ENCODE data around the gene PLCB4.
A peak's percentile ranks its signal among the peaks of the same experiment; 100 is the strongest.

PLCB4 gene

GRCh38 chr20:9134346-9134745, 65.5 kb downstream of the PLCB4 start:
- DNase-seq (no peak), ATAC-seq (no peak)
- Mint-ChIP-seq H3K36me3 (ENCODE audit: low read depth) (no peaks in the 10 kb centered on the region), H3K27me3 (no peaks in the 10 kb centered on the region), H3K4me3 (no peak overlapping the region), H3K4me1 (no peaks in the 10 kb centered on the region), H3K27ac (no peak overlapping the region), H3K9me3 (peaks cover 7% of the 10 kb centered on the region)

DNA sequence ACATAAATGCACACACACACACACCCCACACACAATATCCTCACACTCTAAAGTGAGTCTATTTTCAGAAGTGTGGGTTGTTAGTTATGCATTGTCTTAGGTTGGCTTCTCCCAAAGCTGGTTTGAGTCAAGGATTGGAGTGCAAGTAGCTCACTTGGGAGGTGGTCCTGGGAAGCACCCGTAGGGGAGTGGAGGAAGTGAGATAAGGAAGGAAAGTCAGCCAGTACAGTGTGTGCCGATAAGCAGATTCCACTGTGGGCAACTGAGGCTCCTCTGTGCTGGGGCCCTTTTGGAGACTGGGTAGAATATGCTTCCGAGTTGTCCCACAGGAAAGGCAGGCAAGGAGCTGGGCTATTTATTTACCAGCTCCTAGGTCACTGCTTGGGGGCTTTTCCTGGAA, 67.2 kb downstream of the PLCB4 start:
- Mint-ChIP-seq H3K9me3 (peaks cover 5% of the 10 kb centered on the region), H3K27me3 (no peaks in the 10 kb centered on the region), H3K4me3 (no peak overlapping the region), H3K27ac (no peak overlapping the region), H3K4me1 (no peaks in the 10 kb centered on the region), H3K36me3 (ENCODE audit: low read depth) (no peaks in the 10 kb centered on the region)
- no peak for DNase-seq
- no peak for ATAC-seq

- Mint-ChIP-seq H3K36me3 (ENCODE audit: low read depth) (no peaks in the 10 kb centered on the region), H3K4me3 (no peak overlapping the region), H3K27me3 (no peaks in the 10 kb centered on the region), H3K27ac (no peak overlapping the region), H3K4me1 (no peaks in the 10 kb centered on the region), H3K9me3 (peaks cover 6% of the 10 kb centered on the region)
- DNase-seq (no peak), ATAC-seq (no peak)
These were observed 68.1 kb downstream of the PLCB4 start for GRCh38 chr20:9137001-9137400.

- DNase-seq (no peak), ATAC-seq (no peak)
- Mint-ChIP-seq H3K27ac (no peak overlapping the region), H3K27me3 (no peaks in the 10 kb centered on the region), H3K4me3 (no peak overlapping the region), H3K36me3 (ENCODE audit: low read depth) (no peaks in the 10 kb centered on the region), H3K4me1 (no peaks in the 10 kb centered on the region), H3K9me3 (peaks cover 8% of the 10 kb centered on the region)
These were observed 70.4 kb downstream of the PLCB4 start for GRCh38 chr20:9139106-9139833.

GRCh38 chr20:9140162-9140760, 71.4 kb downstream of the PLCB4 start:
- H3K27me3 Mint-ChIP-seq: no peaks in the 10 kb centered on the region
- ATAC-seq (no peak), DNase-seq (no peak)
- no peaks in the 10 kb centered on the region for H3K4me1 Mint-ChIP-seq
- no peaks in the 10 kb centered on the region for H3K36me3 Mint-ChIP-seq (ENCODE audit: low read depth)
- H3K4me3 Mint-ChIP-seq: no peak overlapping the region
- H3K27ac Mint-ChIP-seq: no peak overlapping the region
- H3K9me3 Mint-ChIP-seq: peaks cover 8% of the 10 kb centered on the region

GRCh38 chr20:9141070-9141469, 72.2 kb downstream of the PLCB4 start:
- Mint-ChIP-seq H3K4me1 (peaks cover 2% of the 10 kb centered on the region), H3K27ac (no peak overlapping the region), H3K4me3 (no peak overlapping the region), H3K27me3 (no peaks in the 10 kb centered on the region), H3K9me3 (peaks cover 8% of the 10 kb centered on the region), H3K36me3 (ENCODE audit: low read depth) (no peaks in the 10 kb centered on the region)
- ATAC-seq (no peak), DNase-seq (no peak)

DNA sequence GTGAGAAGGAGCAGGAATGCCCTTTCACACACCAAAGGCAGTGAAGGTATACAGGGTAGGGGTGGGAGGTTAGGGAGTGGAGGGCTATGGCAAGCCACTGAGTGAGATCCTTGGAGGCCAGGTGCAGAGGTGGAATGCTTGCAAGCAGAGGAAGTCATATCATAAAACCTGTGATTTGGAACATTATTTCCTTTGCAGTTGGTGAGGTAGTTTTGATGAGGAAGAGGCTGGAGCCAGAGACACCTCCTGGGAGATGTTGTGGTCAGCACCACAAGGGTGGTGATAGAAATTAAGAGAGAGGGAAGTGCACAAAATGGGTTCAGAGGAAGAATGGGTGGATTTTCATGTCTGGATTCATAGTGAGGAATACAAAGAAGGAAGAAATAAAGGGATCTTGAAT, 73.0 kb downstream of the PLCB4 start:
- Mint-ChIP-seq H3K27me3 (no peaks in the 10 kb centered on the region), H3K4me3 (no peak overlapping the region), H3K4me1 (peaks cover 2% of the 10 kb centered on the region), H3K9me3 (peaks cover 8% of the 10 kb centered on the region), H3K27ac (no peak overlapping the region), H3K36me3 (ENCODE audit: low read depth) (no peaks in the 10 kb centered on the region)
- no peak for ATAC-seq
- no peak for DNase-seq

DNA sequence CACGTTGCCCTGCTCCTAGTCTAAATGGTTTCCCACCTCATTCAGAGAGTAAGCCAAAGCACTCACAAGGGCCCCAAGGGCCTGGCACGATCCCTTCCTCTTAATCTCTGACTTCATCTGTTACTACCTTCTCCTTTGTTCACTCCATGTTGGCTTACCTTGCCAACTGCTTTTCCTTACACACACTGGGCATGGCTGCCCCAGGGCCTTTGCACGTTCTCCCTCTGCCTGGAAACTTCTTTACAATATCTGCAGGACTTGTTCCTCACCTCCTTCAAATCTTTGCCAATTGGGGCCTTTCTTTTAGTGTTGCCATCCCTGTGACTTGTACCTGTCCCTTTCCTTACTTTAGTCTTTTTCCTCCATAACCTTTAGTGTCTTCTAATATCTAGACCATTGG, 73.9 kb downstream of the PLCB4 start:
- Mint-ChIP-seq H3K4me3 (no peak overlapping the region), H3K27ac (no peak overlapping the region), H3K4me1 (peaks cover 2% of the 10 kb centered on the region), H3K36me3 (ENCODE audit: low read depth) (no peaks in the 10 kb centered on the region), H3K9me3 (peaks cover 8% of the 10 kb centered on the region), H3K27me3 (no peaks in the 10 kb centered on the region)
- DNase-seq (no peak), ATAC-seq (no peak)

DNA sequence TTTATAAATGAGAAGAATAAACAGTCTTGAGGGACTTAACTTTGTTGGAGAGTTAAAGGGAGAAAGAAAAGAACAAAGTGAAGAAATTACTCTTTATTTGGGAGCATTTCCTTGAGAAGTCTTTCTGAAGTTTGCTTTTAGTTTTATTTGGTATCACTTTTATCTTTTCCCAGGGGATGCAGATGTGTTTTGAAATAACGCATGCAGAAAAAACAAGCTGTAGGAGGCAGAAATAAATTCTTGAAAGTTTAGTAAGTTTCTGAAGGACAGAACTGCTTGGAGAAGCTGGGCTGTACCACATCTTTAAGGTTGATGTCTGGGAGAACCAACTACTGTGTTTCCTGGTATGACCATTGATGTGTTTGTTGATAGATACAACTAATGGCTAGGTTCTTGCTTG, 75.0 kb downstream of the PLCB4 start:
- ATAC-seq (no peak), DNase-seq (no peak)
- Mint-ChIP-seq H3K36me3 (ENCODE audit: low read depth) (no peaks in the 10 kb centered on the region), H3K9me3 (peaks cover 8% of the 10 kb centered on the region), H3K4me1 (peaks cover 2% of the 10 kb centered on the region), H3K4me3 (no peak overlapping the region), H3K27ac (peak overlapping the region; percentile 15), H3K27me3 (no peaks in the 10 kb centered on the region)

GRCh38 chr20:9144643-9145042, 75.8 kb downstream of the PLCB4 start:
- Mint-ChIP-seq H3K27ac (no peak overlapping the region), H3K4me3 (no peak overlapping the region), H3K4me1 (peaks cover 2% of the 10 kb centered on the region), H3K36me3 (ENCODE audit: low read depth) (no peaks in the 10 kb centered on the region), H3K27me3 (no peaks in the 10 kb centered on the region), H3K9me3 (peaks cover 8% of the 10 kb centered on the region)
- DNase-seq (no peak), ATAC-seq (no peak)

- H3K4me3 Mint-ChIP-seq: no peak overlapping the region
- no peak for ATAC-seq
- DNase-seq: no peak
- no peaks in the 10 kb centered on the region for H3K36me3 Mint-ChIP-seq (ENCODE audit: low read depth)
- H3K4me1 Mint-ChIP-seq: peaks cover 2% of the 10 kb centered on the region
- H3K27me3 Mint-ChIP-seq: no peaks in the 10 kb centered on the region
- peaks cover 8% of the 10 kb centered on the region for H3K9me3 Mint-ChIP-seq
- no peak overlapping the region for H3K27ac Mint-ChIP-seq
These were observed 76.3 kb downstream of the PLCB4 start for GRCh38 chr20:9145142-9145541.

- peaks cover 2% of the 10 kb centered on the region for H3K4me1 Mint-ChIP-seq
- ATAC-seq: no peak
- DNase-seq: no peak
- H3K27me3 Mint-ChIP-seq: no peaks in the 10 kb centered on the region
- H3K36me3 Mint-ChIP-seq (ENCODE audit: low read depth): no peaks in the 10 kb centered on the region
- H3K9me3 Mint-ChIP-seq: peaks cover 9% of the 10 kb centered on the region
- no peak overlapping the region for H3K27ac Mint-ChIP-seq
- H3K4me3 Mint-ChIP-seq: no peak overlapping the region
These were observed 77.8 kb downstream of the PLCB4 start for GRCh38 chr20:9146649-9147048.

GRCh38 chr20:9147547-9148024, 78.7 kb downstream of the PLCB4 start:
- Mint-ChIP-seq H3K4me1 (peaks cover 2% of the 10 kb centered on the region), H3K4me3 (no peak overlapping the region), H3K9me3 (peaks cover 6% of the 10 kb centered on the region), H3K36me3 (ENCODE audit: low read depth) (no peaks in the 10 kb centered on the region), H3K27ac (no peak overlapping the region), H3K27me3 (no peaks in the 10 kb centered on the region)
- DNase-seq (no peak), ATAC-seq (no peak)

GRCh38 chr20:9148291-9148690, 79.4 kb downstream of the PLCB4 start:
- Mint-ChIP-seq H3K4me1 (peaks cover 2% of the 10 kb centered on the region), H3K36me3 (ENCODE audit: low read depth) (no peaks in the 10 kb centered on the region), H3K27me3 (no peaks in the 10 kb centered on the region), H3K4me3 (no peak overlapping the region), H3K27ac (no peak overlapping the region), H3K9me3 (peaks cover 7% of the 10 kb centered on the region)
- no peak for ATAC-seq
- no peak for DNase-seq

DNA sequence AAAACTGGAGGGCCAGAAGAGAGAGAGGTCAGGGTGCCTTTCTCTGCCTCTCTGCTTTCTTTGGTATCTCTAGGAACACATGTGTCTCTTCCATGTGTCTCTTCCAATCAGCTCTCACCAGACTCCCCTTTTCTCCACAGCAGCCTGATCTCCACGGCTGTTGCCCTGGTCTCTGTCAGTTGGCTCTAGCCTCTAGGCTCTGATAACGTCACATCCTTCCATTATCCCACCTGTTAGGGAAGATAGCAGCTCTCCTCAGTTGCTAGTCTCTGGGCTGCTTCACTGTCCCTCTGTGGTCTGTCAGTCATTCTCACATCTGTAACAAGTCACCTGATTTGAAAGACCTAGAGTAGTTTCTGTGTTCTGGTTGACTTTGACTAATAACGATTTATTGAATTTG, 80.2 kb downstream of the PLCB4 start:
- no peak for DNase-seq
- Mint-ChIP-seq H3K4me1 (peaks cover 2% of the 10 kb centered on the region), H3K4me3 (no peak overlapping the region), H3K27ac (no peak overlapping the region), H3K9me3 (peaks cover 14% of the 10 kb centered on the region), H3K27me3 (no peaks in the 10 kb centered on the region), H3K36me3 (ENCODE audit: low read depth) (no peaks in the 10 kb centered on the region)
- ATAC-seq: no peak

Data from activated naive CD8-positive, alpha-beta T cell treated with anti-CD3 and anti-CD28 coated beads, Interleukin-2, amount 50 U/mL, for 24 hours (primary cell).